Uterus (tissue), 4 donors: ENCODE measurements around the gene ARHGAP15. TPM values are rescaled to one million over a fixed set of nuclear protein-coding genes. Genes with fewer than 3 reads are reported as not detected.

ENCODE experiments used
- DNase-seq, 2 donors: peaks; one replicate each; pipeline ENCODE4 v3.0.0-alpha.2; 2019 to 2020
- H3K27ac ChIP-seq, 2 donors: fragments of 200-600 bp; sonication (generic); 1 replicate in 1 of 2; 2 replicates in 1 of 2; pipeline ENCODE4 v1.5.1; 2016 to 2018
- H3K27me3 ChIP-seq, 2 donors: fragments of 200-600 bp; sonication (generic); one replicate each; pipeline ENCODE4 v1.5.1; 2018 to 2019; ENCODE audit warnings: control low read depth in 1 of 2
- H3K36me3 ChIP-seq, 2 donors: fragments of 200-600 bp; sonication (generic); one replicate each; pipeline ENCODE4 v1.5.1; 2019; ENCODE audit warnings: control low read depth in 1 of 2
- H3K4me1 ChIP-seq, 2 donors: fragments of 200-600 bp; sonication (generic); one replicate each; pipeline ENCODE4 v1.5.1; 2018 to 2019; ENCODE audit warnings: control low read depth in 1 of 2
- H3K4me3 ChIP-seq, 2 donors: fragments of 200-600 bp; sonication (generic); 1 replicate in 1 of 2; 2 replicates in 1 of 2; pipeline ENCODE4 v1.5.1; 2018 to 2019; ENCODE audit warnings: mild to moderate bottlenecking in 1 of 2
- H3K9me3 ChIP-seq, 2 donors: fragments of 200-600 bp; sonication (generic); one replicate each; pipeline ENCODE4 v1.5.1; 2019; ENCODE audit warnings: control low read depth in 1 of 2
- CTCF ChIP-seq, 4 experiments: fragments of 200-600 bp in 2 of 4; fragments of 450-650 bp in 2 of 4; sonication (generic) in 2 of 4; IDR thresholded peaks; one replicate each; pipeline ENCODE4 v1.5.1; 2016 to 2019; ENCODE audit warnings: antibody characterized with exemption in 4 of 4, mild to moderate bottlenecking in 2 of 4, moderate library complexity in 1 of 4
- POLR2A ChIP-seq, 2 donors: fragments of 450-650 bp; IDR thresholded peaks; one replicate each; pipeline ENCODE4 v1.6.1; 2016; ENCODE audit warnings: antibody characterized with exemption in 2 of 2, mild to moderate bottlenecking in 1 of 2, moderate library complexity in 1 of 2
- intact Hi-C: fragments of 100-400 bp; cut with DNase I; formaldehyde crosslinking; loops from one replicate; pipeline ENCODE4 v1.15.1; 2023; ENCODE audit warnings: low total_unique reads
- total RNA-seq, 4 donors: library from RNA; depleted of rRNA in 3 of 4; stranded (reverse); fragments of >200 nt in 3 of 4; gene quantifications; one replicate each; pipeline versions ENCODE4 v1.1.0 to v1.2.4, GENCODE V29; 2014 to 2023
- donor health status: DM: yes; HTN: yes; CAD: no.

ARHGAP15 gene
- total RNA-seq, 4 donors from 2014 or later, result 0.88 to 28.4 (median 6.6) TPM

- no peak overlapping the region for H3K4me3 ChIP-seq
- intact Hi-C loops, result no loop called here
- TF ChIP-seq POLR2A (IDR thresholded peaks at IDR 0.05) (no peak), CTCF (IDR thresholded peaks at IDR 0.05) (no peak)
- H3K4me1 ChIP-seq, result no peaks in the 10 kb centered on the region
- H3K36me3 ChIP-seq, result no peaks in the 10 kb centered on the region
- no peak for DNase-seq
- H3K27me3 ChIP-seq, result no peaks in the 10 kb centered on the region
- H3K27ac ChIP-seq, result no peak overlapping the region
- no peaks in the 10 kb centered on the region for H3K9me3 ChIP-seq
These were observed 7.3 kb upstream of the ARHGAP15 start for GRCh38 chr2:143121957-143122356.

GRCh38 chr2:143123911-143124310, 5.3 kb upstream of the ARHGAP15 start:
- intact Hi-C loops, result no loop called here

GRCh38 chr2:143124445-143124844, 4.8 kb upstream of the ARHGAP15 start:
- no peak overlapping the region for H3K27ac ChIP-seq
- no peak for TF ChIP-seq CTCF (IDR thresholded peaks at IDR 0.05)
- no peak for TF ChIP-seq POLR2A (IDR thresholded peaks at IDR 0.05)
- H3K4me1 ChIP-seq, result no peaks in the 10 kb centered on the region
- intact Hi-C loops, result no loop called here
- H3K36me3 ChIP-seq, result no peaks in the 10 kb centered on the region
- H3K4me3 ChIP-seq, result no peak overlapping the region
- H3K27me3 ChIP-seq, result no peaks in the 10 kb centered on the region
- no peak for DNase-seq
- no peaks in the 10 kb centered on the region for H3K9me3 ChIP-seq

More at GRCh38 chr2:143123911-143124310, 5.3 kb upstream of the ARHGAP15 start:
- TF ChIP-seq CTCF (IDR thresholded peaks at IDR 0.05) (no peak), POLR2A (IDR thresholded peaks at IDR 0.05) (no peak)
- Histone ChIP-seq H3K27me3 (no peaks in the 10 kb centered on the region), H3K4me3 (no peak overlapping the region), H3K4me1 (no peaks in the 10 kb centered on the region), H3K36me3 (no peaks in the 10 kb centered on the region), H3K9me3 (no peaks in the 10 kb centered on the region), H3K27ac (no peak overlapping the region)
- no peak for DNase-seq

- Histone ChIP-seq H3K9me3 (no peaks in the 10 kb centered on the region), H3K27me3 (no peaks in the 10 kb centered on the region), H3K4me3 (no peak overlapping the region), H3K36me3 (no peaks in the 10 kb centered on the region), H3K27ac (no peak overlapping the region), H3K4me1 (no peaks in the 10 kb centered on the region)
- DNase-seq, result no peak
- intact Hi-C loops, result no loop called here
- no peak for TF ChIP-seq CTCF (IDR thresholded peaks at IDR 0.05)
- TF ChIP-seq POLR2A (IDR thresholded peaks at IDR 0.05), result no peak
These were observed 3.5 kb upstream of the ARHGAP15 start for GRCh38 chr2:143125717-143126116.

GRCh38 chr2:143132355-143132754, 3.1 kb downstream of the ARHGAP15 start:
- Histone ChIP-seq H3K27me3 (no peaks in the 10 kb centered on the region), H3K4me1 (no peaks in the 10 kb centered on the region), H3K36me3 (no peaks in the 10 kb centered on the region), H3K9me3 (no peaks in the 10 kb centered on the region), H3K4me3 (no peak overlapping the region), H3K27ac (no peak overlapping the region)
- no peak for DNase-seq
- no peak for TF ChIP-seq POLR2A (IDR thresholded peaks at IDR 0.05)
- TF ChIP-seq CTCF (IDR thresholded peaks at IDR 0.05), result no peak
- intact Hi-C loops, result no loop called here
